A172 (cell line): Measurements from ENCODE around the gene ARFGAP1. TPM values are rescaled to one million over a fixed set of nuclear protein-coding genes. Genes with fewer than 3 reads are reported as not detected.

Experiments used
- DNase-seq: peaks from one replicate; pipeline ENCODE4 v3.0.0-alpha.2; 2015; ENCODE audit warnings: low spot score
- total RNA-seq: library from RNA; depleted of rRNA; stranded (reverse); fragments of >200 nt; shearing (Covaris generic); gene quantifications from 2 replicates; pipeline ENCODE4 v1.2.3, GENCODE V29; 2014

ARFGAP1 gene
- total RNA-seq, 1 experiment from 2014 or later: 64.4 TPM

- DNase-seq: no peak
Observed at GRCh38 chr20:63277466-63278272, 5.1 kb downstream of the ARFGAP1 start.

- no peak for DNase-seq
Observed at GRCh38 chr20:63278661-63279060, 6.0 kb downstream of the ARFGAP1 start.

- DNase-seq: no peak
Observed at GRCh38 chr20:63279931-63280330, 7.3 kb downstream of the ARFGAP1 start.

GRCh38 chr20:63280371-63280770 lies 7.8 kb downstream of the ARFGAP1 start:
- DNase-seq: no peak

- DNase-seq: no peak
Observed at GRCh38 chr20:63280929-63281545, 8.4 kb downstream of the ARFGAP1 start.

- no peak for DNase-seq
Observed at GRCh38 chr20:63281742-63282665, 9.4 kb downstream of the ARFGAP1 start.

- DNase-seq: no peak
Observed at GRCh38 chr20:63282946-63283345, 10.3 kb downstream of the ARFGAP1 start.

GRCh38 chr20:63283397-63284082 lies 10.9 kb downstream of the ARFGAP1 start:
- DNase-seq: no peak

- DNase-seq: no peak
Observed at GRCh38 chr20:63284083-63284440, 11.4 kb downstream of the ARFGAP1 start.

- no peak for DNase-seq
Observed at GRCh38 chr20:63284544-63284949, 11.9 kb downstream of the ARFGAP1 start.

- no peak for DNase-seq
Observed at GRCh38 chr20:63284981-63285524, 12.4 kb downstream of the ARFGAP1 start.

- no peak for DNase-seq
Observed at GRCh38 chr20:63285636-63286615, 13.3 kb downstream of the ARFGAP1 start.

- no peak for DNase-seq
Observed at GRCh38 chr20:63286781-63287696, 14.4 kb downstream of the ARFGAP1 start.

GRCh38 chr20:63287697-63288580 lies 15.3 kb downstream of the ARFGAP1 start:
- DNase-seq: no peak

GRCh38 chr20:63288581-63289251 lies 16.1 kb downstream of the ARFGAP1 start:
- no peak for DNase-seq

GRCh38 chr20:63289311-63290135 lies 16.9 kb downstream of the ARFGAP1 start:
- no peak for DNase-seq
